NOMO-1 (cell line): ENCODE measurements around the gene MINDY4B.
A peak's percentile ranks its signal among the peaks of the same experiment; 100 is the strongest.

Source experiments
- DNase-seq, 2 experiments: peaks; one replicate each; lab custom pipeline; 2025; ENCODE audit not compliant: unreplicated experiment in 2 of 2; lab: John Stamatoyannopoulos, UW

The MINDY4B gene

GRCh38 chr3:150905339-150905738 is at the start of gene MINDY4B:
Gene MINDY4B (minus strand): TSS chr3:150905439. CDS start chr3:150905439, 0 bp downstream.
- no peak for DNase-seq

GRCh38 chr3:150951923-150952322 is 46.7 kb upstream of the MINDY4B start:
- no peak for DNase-seq

- no peak for DNase-seq
Observed at GRCh38 chr3:150945226-150946032, 40.2 kb upstream of the MINDY4B start.

GRCh38 chr3:150942221-150942620 is 37.0 kb upstream of the MINDY4B start:
- DNase-seq, result no peak

- no peak for DNase-seq
Observed at GRCh38 chr3:150936693-150937092, 31.5 kb upstream of the MINDY4B start.

- DNase-seq, result no peak
Observed at GRCh38 chr3:150933473-150933995, 28.3 kb upstream of the MINDY4B start.

- no peak for DNase-seq
Observed at GRCh38 chr3:150931745-150932144, 26.5 kb upstream of the MINDY4B start.

- no peak for DNase-seq
Observed at GRCh38 chr3:150930839-150931238, 25.6 kb upstream of the MINDY4B start.

- DNase-seq, result no peak
Observed at GRCh38 chr3:150928234-150928633, 23.0 kb upstream of the MINDY4B start.

- DNase-seq, result no peak
Observed at GRCh38 chr3:150926328-150926727, 21.1 kb upstream of the MINDY4B start.

GRCh38 chr3:150925751-150926201 is 20.5 kb upstream of the MINDY4B start:
- DNase-seq, result peak; percentile 76 to 85

- DNase-seq, result no peak
Observed at GRCh38 chr3:150922611-150923010, 17.4 kb upstream of the MINDY4B start.

- no peak for DNase-seq
Observed at GRCh38 chr3:150921209-150921608, 16.0 kb upstream of the MINDY4B start.

GRCh38 chr3:150920236-150920635 is 15.0 kb upstream of the MINDY4B start:
- no peak for DNase-seq

GRCh38 chr3:150917951-150918350 is 12.7 kb upstream of the MINDY4B start:
- no peak for DNase-seq

GRCh38 chr3:150913133-150913922 is 8.1 kb upstream of the MINDY4B start:
- peak in 1 of 2 experiments; percentile 31 for DNase-seq

- DNase-seq, result peak in 1 of 2 experiments; percentile 60
Observed at GRCh38 chr3:150912501-150912900, 7.3 kb upstream of the MINDY4B start.

GRCh38 chr3:150911771-150912170 is 6.5 kb upstream of the MINDY4B start:
- DNase-seq, result no peak

GRCh38 chr3:150906461-150906860 is 1.2 kb upstream of the MINDY4B start:
- DNase-seq, result no peak

- no peak for DNase-seq
Observed at GRCh38 chr3:150905746-150906145, 507 bp upstream of the MINDY4B start.

GRCh38 chr3:150902988-150903387 is 2.3 kb downstream of the MINDY4B start:
- DNase-seq, result no peak
